Esophagus squamous epithelium (tissue), 5 donors: ENCODE results near the gene PHTF2. TPM values are rescaled to one million over a fixed set of nuclear protein-coding genes. Genes with fewer than 3 reads are reported as not detected.

Experiments used
- DNase-seq: peaks from one replicate; lab custom pipeline; 2025; lab: John Stamatoyannopoulos, UW
- H3K27ac ChIP-seq, 4 donors: fragments of 200-600 bp; sonication (generic); one replicate each; pipeline ENCODE4 v1.5.1; 2016 to 2019; ENCODE audit warnings: mild to moderate bottlenecking in 1 of 4
- H3K27me3 ChIP-seq, 4 donors: fragments of 200-600 bp; sonication (generic); 1 replicate in 3 of 4; 2 replicates in 1 of 4; pipeline versions ENCODE4 v1.5.1 to v1.6.0; 2017 to 2021; ENCODE audit warnings: antibody characterized with exemption in 1 of 4
- H3K36me3 ChIP-seq, 3 donors: fragments of 200-600 bp; sonication (generic); one replicate each; pipeline ENCODE4 v1.5.1; 2016 to 2019
- H3K4me1 ChIP-seq, 3 donors: fragments of 200-600 bp; sonication (generic); one replicate each; pipeline ENCODE4 v1.5.1; 2017 to 2019
- H3K4me3 ChIP-seq, 4 donors: fragments of 200-600 bp; sonication (generic); 1 replicate in 3 of 4; 2 replicates in 1 of 4; pipeline ENCODE4 v1.5.1; 2016 to 2019; ENCODE audit warnings: mild to moderate bottlenecking in 2 of 4, moderate library complexity in 1 of 4
- H3K9me3 ChIP-seq, 3 donors: fragments of 200-600 bp; sonication (generic); one replicate each; pipeline ENCODE4 v1.5.1; 2016 to 2019
- CTCF ChIP-seq, 6 experiments: fragments of 450-650 bp in 4 of 6; fragments of 200-600 bp in 2 of 6; sonication (generic) in 2 of 6; IDR thresholded peaks; one replicate each; pipeline ENCODE4 v1.5.1; 2016 to 2019; ENCODE audit warnings: antibody characterized with exemption in 6 of 6, mild to moderate bottlenecking in 4 of 6, moderate library complexity in 4 of 6
- POLR2A ChIP-seq, 4 donors: fragments of 450-650 bp; IDR thresholded peaks; one replicate each; pipeline ENCODE4 v1.6.1; 2017; ENCODE audit warnings: antibody characterized with exemption in 4 of 4, mild to moderate bottlenecking in 4 of 4, moderate library complexity in 3 of 4
- WGBS, 2 donors: methylation state at CpG; one replicate each; pipeline ENCODE4 v1.1.5; 2018; 5-methylcytosine and 5-hydroxymethylcytosine counted together
- intact Hi-C: fragments of 100-400 bp; cut with DNase I; formaldehyde crosslinking; loops from one replicate; pipeline ENCODE4 v1.15.0; 2022
- total RNA-seq, 4 donors: library from RNA; depleted of rRNA; stranded (reverse); fragments of >200 nt; gene quantifications; one replicate each; pipeline ENCODE4 v1.1.0, GENCODE V29; 2016
- donor health status: DM: yes; HTN: yes; CAD: no.

The PHTF2 gene
- total RNA-seq, 4 donors from 2014 or later: 6.5 to 15.4 (median 13.5) TPM

DNA sequence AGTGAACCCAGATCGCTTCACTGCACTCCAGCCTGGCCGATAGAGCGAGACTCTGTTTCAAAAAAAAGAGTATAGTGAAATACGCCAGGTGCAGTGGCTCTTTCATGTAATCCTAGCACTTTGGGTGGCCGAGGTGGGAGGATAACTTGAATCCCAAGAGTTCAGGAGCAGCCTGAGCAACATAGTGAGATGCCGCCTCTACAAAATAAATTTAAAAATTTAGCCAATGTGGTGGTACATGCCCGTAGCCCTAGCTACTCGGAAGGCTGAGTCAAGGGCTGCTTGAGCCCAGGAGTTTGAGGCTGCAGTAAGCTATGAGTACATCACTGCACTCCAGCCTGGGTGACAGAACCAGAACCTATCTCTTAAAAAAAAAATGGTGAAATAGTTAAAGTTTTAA lies 28.3 kb upstream of the PHTF2 start:
- peaks cover 0 to 6% (median 3%) of the 10 kb centered on the region in 3 donors for H3K4me1 ChIP-seq
- peaks cover 0 to 97% (median 5%) of the 10 kb centered on the region in 3 donors for H3K36me3 ChIP-seq
- no peak for DNase-seq
- no peaks in the 10 kb centered on the region for H3K9me3 ChIP-seq
- H3K27ac ChIP-seq: no peak overlapping the region
- 86 to 87% methylated on average over 5 to 8 of the region's 8 CpGs for WGBS, 2 donors
- intact Hi-C loops: no loop called here
- no peaks in the 10 kb centered on the region for H3K27me3 ChIP-seq
- TF ChIP-seq CTCF (IDR thresholded peaks at IDR 0.05) (no peak), POLR2A (IDR thresholded peaks at IDR 0.05) (no peak)
- no peak overlapping the region for H3K4me3 ChIP-seq

DNA sequence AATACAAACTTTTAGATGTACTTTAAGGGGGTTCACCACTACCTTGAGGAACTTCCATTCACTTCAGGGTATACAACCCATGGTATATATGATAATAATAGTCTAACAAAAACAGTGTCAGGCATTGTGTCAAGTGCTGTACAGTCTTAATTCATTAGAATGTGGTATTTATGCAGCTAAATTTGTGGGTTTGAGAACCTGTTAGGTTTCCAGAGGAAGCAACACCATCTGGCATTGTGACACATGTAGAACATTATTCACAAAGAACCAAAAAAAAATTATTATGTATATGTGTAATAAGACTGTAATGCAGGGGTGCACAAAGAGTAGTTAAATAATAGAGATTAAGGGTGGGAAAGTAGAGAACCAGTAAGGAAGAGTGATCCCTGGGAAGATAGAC lies 26.7 kb upstream of the PHTF2 start:
- no peak overlapping the region for H3K27ac ChIP-seq
- H3K4me1 ChIP-seq: no peaks in the 10 kb centered on the region
- intact Hi-C loops: no loop called here
- no peaks in the 10 kb centered on the region for H3K27me3 ChIP-seq
- no peak overlapping the region for H3K4me3 ChIP-seq
- no peak for DNase-seq
- TF ChIP-seq POLR2A (IDR thresholded peaks at IDR 0.05) (no peak), CTCF (IDR thresholded peaks at IDR 0.05) (no peak)
- H3K9me3 ChIP-seq: no peaks in the 10 kb centered on the region
- H3K36me3 ChIP-seq: peaks cover 3 to 99% (median 10%) of the 10 kb centered on the region in 3 donors

DNA sequence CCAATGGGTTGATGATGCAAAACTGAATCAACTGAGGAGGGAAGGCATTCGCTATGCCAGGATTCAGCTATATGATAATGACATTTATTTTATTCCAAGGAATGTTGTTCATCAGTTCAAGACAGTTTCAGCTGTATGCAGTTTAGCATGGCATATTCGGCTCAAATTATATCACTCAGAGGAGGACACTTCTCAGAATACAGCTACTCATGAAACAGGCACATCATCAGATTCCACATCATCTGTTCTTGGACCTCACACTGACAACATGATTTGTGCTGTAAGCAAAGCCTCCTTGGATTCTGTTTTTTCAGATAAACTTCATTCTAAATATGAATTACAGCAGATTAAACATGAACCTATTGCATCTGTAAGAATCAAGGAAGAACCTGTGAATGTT lies 20.0 kb upstream of the PHTF2 start:
- no peaks in the 10 kb centered on the region for H3K9me3 ChIP-seq
- intact Hi-C loops: no loop called here
- H3K4me1 ChIP-seq: no peaks in the 10 kb centered on the region
- WGBS, 2 donors: 92 to 98% methylated on average over 2 of the region's 2 CpGs
- TF ChIP-seq POLR2A (IDR thresholded peaks at IDR 0.05) (no peak), CTCF (IDR thresholded peaks at IDR 0.05) (no peak)
- no peak for DNase-seq
- no peak overlapping the region for H3K27ac ChIP-seq
- H3K27me3 ChIP-seq: no peaks in the 10 kb centered on the region
- no peak overlapping the region for H3K4me3 ChIP-seq
- peaks cover 3 to 83% (median 10%) of the 10 kb centered on the region in 3 donors for H3K36me3 ChIP-seq

GRCh38 chr7:77782383-77782782 lies 16.2 kb upstream of the PHTF2 start:
- no peak for DNase-seq
- no peaks in the 10 kb centered on the region for H3K27me3 ChIP-seq
- intact Hi-C loops: no loop called here
- 95 to 98% methylated on average over 4 of the region's 4 CpGs for WGBS, 2 donors
- H3K4me1 ChIP-seq: no peaks in the 10 kb centered on the region
- no peak overlapping the region for H3K4me3 ChIP-seq
- peaks cover 0 to 56% (median 0%) of the 10 kb centered on the region in 3 donors for H3K36me3 ChIP-seq
- no peak overlapping the region for H3K27ac ChIP-seq
- H3K9me3 ChIP-seq: no peaks in the 10 kb centered on the region
- no peak for TF ChIP-seq POLR2A (IDR thresholded peaks at IDR 0.05)
- no peak for TF ChIP-seq CTCF (IDR thresholded peaks at IDR 0.05)

DNA sequence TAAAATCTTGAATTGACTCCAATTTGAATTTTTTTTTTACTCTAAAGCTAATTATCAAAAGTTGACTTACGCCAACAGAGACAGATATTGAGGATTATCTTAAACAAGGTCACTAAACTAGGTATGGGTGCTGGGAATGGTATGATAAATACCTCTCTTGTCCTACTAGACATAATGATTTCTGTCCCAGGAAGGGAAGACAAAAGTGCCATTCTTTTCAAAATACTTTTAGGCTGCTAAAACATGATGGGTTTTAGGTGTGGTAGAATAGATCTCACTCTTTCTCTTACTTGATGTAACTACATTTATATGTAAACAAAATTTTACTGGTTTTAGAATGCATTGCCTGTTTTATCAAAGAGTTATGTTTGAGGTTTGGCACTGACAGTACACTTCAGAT lies 15.5 kb upstream of the PHTF2 start:
- Histone ChIP-seq H3K27me3 (no peaks in the 10 kb centered on the region), H3K9me3 (no peaks in the 10 kb centered on the region), H3K36me3 (peaks cover 0 to 54% (median 0%) of the 10 kb centered on the region in 3 donors), H3K27ac (no peak overlapping the region), H3K4me3 (no peak overlapping the region), H3K4me1 (no peaks in the 10 kb centered on the region)
- no peak for DNase-seq
- WGBS, 2 donors: 90 to 95% methylated on average over 1 of the region's 1 CpG
- intact Hi-C loops: no loop called here
- TF ChIP-seq CTCF (IDR thresholded peaks at IDR 0.05): no peak
- no peak for TF ChIP-seq POLR2A (IDR thresholded peaks at IDR 0.05)
